Measurements from ENCODE around the gene ZER1. TPM values are rescaled to one million over a fixed set of nuclear protein-coding genes. Genes with fewer than 3 reads are reported as not detected.

Gene ZER1
- total RNA-seq, 1 experiment from 2014 or later = 10.5 TPM

DNA sequence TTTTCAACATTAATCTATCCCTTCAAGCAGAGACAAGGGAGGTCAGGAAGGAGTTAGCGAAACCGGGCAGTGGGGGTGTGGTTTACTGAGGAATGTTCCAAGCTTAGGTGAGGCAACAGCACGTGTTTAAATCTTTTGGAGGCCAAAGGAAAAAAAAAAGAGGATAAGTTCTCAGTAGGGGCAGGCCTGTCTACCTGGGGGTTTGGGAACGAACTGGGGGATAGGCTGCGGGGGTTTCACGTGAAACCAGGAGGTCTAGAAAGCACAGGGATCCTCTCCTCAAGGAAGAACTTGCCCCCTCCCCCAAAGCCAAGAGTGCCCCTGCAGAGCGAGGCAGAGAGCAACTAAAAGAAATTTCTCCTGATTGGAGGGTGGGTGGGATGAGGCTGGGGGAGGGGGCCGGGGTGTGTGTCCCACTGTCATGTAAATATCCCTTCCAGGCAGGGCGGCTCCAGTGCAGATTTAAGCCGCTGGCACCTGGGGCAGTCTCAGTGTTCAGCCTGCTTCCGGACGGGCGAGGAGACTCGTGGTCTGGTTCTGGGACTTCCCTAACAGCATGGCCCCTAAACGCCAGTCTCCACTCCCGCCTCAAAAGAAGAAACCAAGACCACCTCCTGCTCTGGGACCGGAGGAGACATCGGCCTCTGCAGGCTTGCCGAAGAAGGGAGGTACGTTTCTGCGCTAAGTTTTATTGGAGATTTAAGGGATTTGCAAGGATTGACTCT is 88.2 kb downstream of the ZER1 start:
- H3K27me3 ChIP-seq (replicated peaks) = no peaks in the 10 kb centered on the region
- H3K4me1 ChIP-seq (replicated peaks) = peaks cover 24% of the 10 kb centered on the region
- no peaks in the 10 kb centered on the region for H3K9me3 ChIP-seq (replicated peaks)
- H3K4me3 ChIP-seq = peak overlapping the region; percentile 39
- H3K27ac ChIP-seq = peak overlapping the region; percentile 33; the same call in 1 of the 2 replicates
- no peak for DNase-seq (ENCODE audit: low read depth in 1 of 2, low spot score in 2 of 2)
- H3K36me3 ChIP-seq = no peaks in the 10 kb centered on the region

Other genes with a start within 250 kb of the ZER1 start
- 165 and 181 TPM in 2 replicates for gene SPTAN1, start 219.3 kb downstream of the ZER1 start, total RNA-seq (2014; rRNA removed; shearing (Covaris generic))
- 79.8 and 85.3 TPM in 2 replicates for gene DYNC2I2, start 115.1 kb downstream of the ZER1 start, total RNA-seq (2014; rRNA removed; shearing (Covaris generic))
- 538 and 648 TPM in 2 replicates for gene SET, start 82.7 kb downstream of the ZER1 start, total RNA-seq (2014; rRNA removed; shearing (Covaris generic))
- gene PKN3, start 69.4 kb downstream of the ZER1 start, total RNA-seq (2014; rRNA removed; shearing (Covaris generic)) = 9.5 and 13.6 TPM in 2 replicates
- 47.1 and 62.1 TPM in 2 replicates for gene ZDHHC12, start 47.8 kb downstream of the ZER1 start, total RNA-seq (2014; rRNA removed; shearing (Covaris generic))
- 5.9 and 20.6 TPM in 2 replicates for gene TBC1D13, start 15.3 kb upstream of the ZER1 start, total RNA-seq (2014; rRNA removed; shearing (Covaris generic))
- gene ENDOG, start 46.6 kb upstream of the ZER1 start, total RNA-seq (2014; rRNA removed; shearing (Covaris generic)) = 27.5 and 41.8 TPM in 2 replicates
- gene SPOUT1, start 57.9 kb upstream of the ZER1 start, total RNA-seq (2014; rRNA removed; shearing (Covaris generic)) = 13.5 and 15.3 TPM in 2 replicates
- gene KYAT1, start 110.0 kb upstream of the ZER1 start, total RNA-seq (2014; rRNA removed; shearing (Covaris generic)) = 7.9 and 18.3 TPM in 2 replicates
- gene LRRC8A, start 110.2 kb upstream of the ZER1 start, total RNA-seq (2014; rRNA removed; shearing (Covaris generic)) = 88.7 and 99.4 TPM in 2 replicates
- gene PHYHD1, start 149.1 kb upstream of the ZER1 start, total RNA-seq (2014; rRNA removed; shearing (Covaris generic)) = not detected in 2 replicates
- 26.6 and 31.6 TPM in 2 replicates for gene DOLK, start 175.7 kb upstream of the ZER1 start, total RNA-seq (2014; rRNA removed; shearing (Covaris generic))
- gene NUP188, start 175.8 kb upstream of the ZER1 start, total RNA-seq (2014; rRNA removed; shearing (Covaris generic)) = 32.3 and 76.3 TPM in 2 replicates

Measured in SJSA1 (cell line).